A549 (cell line): ENCODE measurements around the gene GLRX2. TPM values are rescaled to one million over a fixed set of nuclear protein-coding genes. Genes with fewer than 3 reads are reported as not detected.
A peak's percentile ranks its signal among the peaks of the same experiment; 100 is the strongest.
"Not testable (repeated sequence)": the region's sequence is repeated elsewhere in the genome, so short reads cannot be mapped to it uniquely, and the experiment has no call there.

Source experiments
- ATAC-seq, 2 experiments: fragments of 200-7000 bp in 1 of 2; fragments of >200 bp in 1 of 2; cut with Nextera tagmentation in 1 of 2; cut with Tn5 transposase in 1 of 2; 3 replicates each; pipeline versions ENCODE4 v1.8.0 to v1.9.1; 2018 to 2020; ENCODE audit warnings: mild to moderate bottlenecking in 1 of 2, moderate library complexity in 1 of 2
- CTCF ChIA-PET: fragments of 300-600 bp; sonication (Branson Sonifier 250); formaldehyde crosslinking; extraction: SDS; loops from one replicate; lab custom pipeline; 2021; ENCODE audit warnings: antibody characterized with exemption, inconsistent platforms; lab: Yijun Ruan, JAX
- POLR2A ChIA-PET: fragments of 350-600 bp; formaldehyde crosslinking; extraction: SDS; loops from one replicate; lab custom pipeline; 2021; ENCODE audit warnings: antibody characterized with exemption, inconsistent platforms; lab: Yijun Ruan, JAX
- DNase-seq, 2 experiments: peaks; one replicate each; pipeline versions ENCODE4 v3.0.0 to v3.0.0-alpha.2; 2011 to 2016; ENCODE audit warnings: low read depth in 1 of 2, low spot score in 1 of 2
- FAIRE-seq: peaks from 2 replicates; lab custom pipeline; 2011; peaks lifted over from hg19 to GRCh38; lab: Jason Lieb, UNC
- H3K27ac ChIP-seq, 2 experiments: fragments of >200 bp; sonication (Bioruptor Twin); formaldehyde crosslinking; 3 replicates each; pipeline ENCODE4 v1.5.1; 2016 to 2017
- H3K4me1 ChIP-seq: fragments of >200 bp; sonication (Bioruptor Twin); formaldehyde crosslinking; 3 replicates; pipeline ENCODE4 v1.6.1; 2016
- H3K4me2 ChIP-seq: fragments of >200 bp; sonication (Bioruptor Twin); formaldehyde crosslinking; 3 replicates; pipeline ENCODE4 v1.6.1; 2016
- H3K4me3 ChIP-seq: fragments of >200 bp; sonication (Bioruptor Twin); formaldehyde crosslinking; 3 replicates; pipeline ENCODE4 v1.5.1; 2016
- H3K9me3 ChIP-seq: fragments of >200 bp; sonication (Bioruptor Twin); formaldehyde crosslinking; 3 replicates; pipeline ENCODE4 v1.6.1; 2016
- E2F6 ChIP-seq: IDR thresholded peaks from 2 replicates; pipeline ENCODE4 v1.6.1; 2012; ENCODE audit warnings: low read depth, borderline replicate concordance
- FOXS1 ChIP-seq: fragments of 250-450 bp; sonication (Bioruptor Pico); IDR thresholded peaks from 2 replicates; pipeline ENCODE4 v1.5.0; 2020; ENCODE audit warnings: mild to moderate bottlenecking, moderate library complexity
- HES2 ChIP-seq: fragments of >200 bp; sonication (Bioruptor Twin); formaldehyde crosslinking; IDR thresholded peaks from 2 replicates; pipeline ENCODE4 v1.6.1; 2016
- HOXA7 ChIP-seq: fragments of 250-450 bp; sonication (Bioruptor Pico); IDR thresholded peaks from 2 replicates; pipeline ENCODE4 v1.5.0; 2020; ENCODE audit warnings: mild to moderate bottlenecking, moderate library complexity
- JUN ChIP-seq, 2 experiments: fragments of >200 bp; sonication (Bioruptor Twin); formaldehyde crosslinking; IDR thresholded peaks; 2 replicates in 1 of 2; 3 replicates in 1 of 2; pipeline ENCODE4 v1.6.1; 2016 to 2017
- KDM1A ChIP-seq: fragments of 200-600 bp; sonication (generic); IDR thresholded peaks from 2 replicates; pipeline ENCODE4 v1.6.1; 2016; ENCODE audit warnings: low read depth, mild to moderate bottlenecking
- MAFK ChIP-seq: fragments of 450-650 bp; IDR thresholded peaks from 2 replicates; pipeline ENCODE4 v1.6.1; 2014; ENCODE audit not compliant: partially characterized antibody
- MAX ChIP-seq: IDR thresholded peaks from 2 replicates; pipeline ENCODE4 v1.6.1; 2012
- PHF8 ChIP-seq: fragments of 200-600 bp; sonication (generic); IDR thresholded peaks from 2 replicates; pipeline ENCODE4 v1.6.1; 2016; ENCODE audit warnings: low read depth, mild to moderate bottlenecking, antibody characterized with exemption, moderate library complexity, borderline replicate concordance
- RCOR1 ChIP-seq: fragments of 150-350 bp; IDR thresholded peaks from 2 replicates; pipeline ENCODE4 v1.6.1; 2014; ENCODE audit warnings: antibody characterized with exemption, low read length, low read depth
- SMC3 ChIP-seq: fragments of >200 bp; sonication (Bioruptor Twin); formaldehyde crosslinking; IDR thresholded peaks from 3 replicates; pipeline ENCODE4 v1.6.1; 2018; ENCODE audit warnings: inconsistent platforms
- TP53 ChIP-seq: fragments of 250-450 bp; sonication (Bioruptor Pico); IDR thresholded peaks from 2 replicates; pipeline ENCODE4 v1.5.0; 2021; ENCODE audit warnings: mild to moderate bottlenecking, moderate library complexity
- ZNF302 ChIP-seq: fragments of 250-450 bp; sonication (Bioruptor Pico); IDR thresholded peaks from 2 replicates; pipeline ENCODE4 v1.9.0; 2021; ENCODE audit warnings: inconsistent platforms, mild to moderate bottlenecking, moderate library complexity
- WGBS: methylation state at CpG from one replicate; pipeline ENCODE4 v1.1.6; 2017; ENCODE audit errors: missing lambda C conversion rate; 5-methylcytosine and 5-hydroxymethylcytosine counted together
- polyA plus RNA-seq, 4 experiments: library from polyadenylated mRNA; depleted of rRNA in 3 of 4; stranded (reverse); fragments of >200 nt; fragmentation: RNase III in 1 of 4; extraction: RNeasy Plus Mini Kit Qiagen cat#74134 plus additional on column Dnase treatment in 1 of 4; gene quantifications; 2 replicates in 3 of 4; 3 replicates in 1 of 4; pipeline ENCODE4 v1.2.3, GENCODE V29; 2011 to 2017
- small RNA-seq, 6 experiments: library from RNA; depleted of rRNA; stranded (forward); fragments of <200 nt; gene quantifications; one replicate each; pipeline ENCODE3, GENCODE V24; 2012
- TF ChIP-seq, protein P1 (sequence below): IDR thresholded peaks from 2 replicates; pipeline ENCODE4 v1.6.1; 2012

Gene GLRX2
- polyA plus RNA-seq, 2 of the 4 experiments (the other 2 are of a cell fraction): 52.4 to 64.8 TPM

DNA sequence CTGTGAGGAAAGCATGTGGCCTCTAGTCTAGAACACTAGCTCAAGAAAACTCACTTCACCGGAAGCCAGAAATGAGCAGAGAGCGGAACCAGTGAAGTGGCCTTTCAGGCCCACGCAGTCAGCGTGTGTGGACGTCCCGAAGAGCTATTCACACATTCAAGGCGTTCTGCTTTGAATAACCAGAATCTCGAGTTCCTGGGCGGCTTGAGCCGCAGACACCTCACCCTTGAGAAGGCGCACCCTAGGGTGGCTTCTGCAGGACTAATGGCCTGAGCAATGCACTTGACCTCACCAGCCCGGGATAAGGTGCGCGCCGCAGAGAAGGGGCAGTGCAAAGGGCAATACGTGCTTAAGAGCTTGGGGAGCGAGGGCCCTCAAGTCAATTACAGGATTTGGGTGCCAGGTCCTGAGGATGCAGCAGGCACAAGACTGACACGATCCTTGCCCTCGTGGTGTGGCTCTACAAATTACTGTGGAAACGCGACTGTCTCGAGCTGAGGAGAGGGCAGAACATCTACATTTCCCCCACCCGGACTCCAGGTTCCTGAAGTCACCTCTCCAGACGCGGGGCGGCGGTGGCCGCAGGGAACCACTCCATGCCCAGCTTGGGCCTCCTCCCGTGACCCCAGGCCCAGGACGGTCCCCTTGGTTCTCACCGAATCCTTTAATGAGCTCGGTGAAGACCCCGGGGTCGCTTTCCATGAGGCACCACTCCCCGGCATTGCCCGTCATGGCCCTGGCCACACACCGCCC is 46.5 kb downstream of the GLRX2 start:
- H3K4me3 ChIP-seq: peak overlapping the region; percentile 82
- 0 out of 3 replicates have a peak, but pooled peaks cover 4% of the 10 kb centered on the region for H3K9me3 ChIP-seq
- 2% methylated on average over 33 of the region's 37 CpGs for WGBS
- ChIA-PET POLR2A (interaction anchor here (0.6 to 1.4 kb wide), 12 partner anchors 12 to 573 kb away, joined by 3 to 17 read pairs (median 4); partner anchors contain the start of genes GLRX2 and RGS2), CTCF (interaction anchor here (0.8 to 1.6 kb wide), 8 partner anchors 10 to 253 kb away, joined by 3 to 7 read pairs (median 4); partner anchors contain the start of gene GLRX2)
- ATAC-seq: peak; percentile 41 to 43
- DNase-seq: peak; percentile 22 to 42
- no peak for FAIRE-seq
- peak overlapping the region; percentile 94 to 96 for H3K27ac ChIP-seq
- peaks cover 22% of the 10 kb centered on the region for H3K4me1 ChIP-seq
- TF ChIP-seq MAX (peak; percentile 27), TP53 (CRISPR knock-in tag) (no peak), E2F6 (no peak), PHF8 (peak; percentile 64; the same call in 1 of the 2 replicates)
- peak overlapping the region; percentile 89 for H3K4me2 ChIP-seq

DNA sequence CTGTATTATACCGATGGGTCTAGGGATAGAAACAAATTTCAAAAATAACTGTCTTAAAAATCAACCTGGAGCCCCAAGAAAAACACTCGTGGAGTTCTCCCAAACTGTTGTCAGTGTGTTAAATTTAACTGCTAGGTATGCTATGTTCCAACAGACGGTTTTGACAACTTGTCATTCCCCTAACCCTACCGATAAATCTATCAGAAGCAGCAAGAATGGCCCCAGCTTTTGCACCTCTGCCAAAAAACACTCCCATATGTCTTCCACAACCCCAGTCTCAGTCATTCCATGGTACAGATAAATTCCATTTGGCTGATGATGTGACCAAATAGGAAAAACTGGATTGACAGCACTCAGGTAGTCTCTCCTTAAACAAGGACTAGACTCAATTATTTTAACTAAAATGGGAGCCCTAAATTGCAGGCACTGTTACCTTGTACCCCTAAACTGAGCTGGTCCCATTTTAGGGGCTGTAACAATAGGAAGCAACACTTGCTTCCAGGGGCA is 51.0 kb downstream of the GLRX2 start:
- ATAC-seq (no peak), DNase-seq (no peak), FAIRE-seq (no peak)
- Histone ChIP-seq H3K9me3 (no peaks in the 10 kb centered on the region), H3K4me2 (no peak overlapping the region), H3K4me3 (no peak overlapping the region), H3K27ac (no peak overlapping the region)
- TF ChIP-seq, protein P1, sequence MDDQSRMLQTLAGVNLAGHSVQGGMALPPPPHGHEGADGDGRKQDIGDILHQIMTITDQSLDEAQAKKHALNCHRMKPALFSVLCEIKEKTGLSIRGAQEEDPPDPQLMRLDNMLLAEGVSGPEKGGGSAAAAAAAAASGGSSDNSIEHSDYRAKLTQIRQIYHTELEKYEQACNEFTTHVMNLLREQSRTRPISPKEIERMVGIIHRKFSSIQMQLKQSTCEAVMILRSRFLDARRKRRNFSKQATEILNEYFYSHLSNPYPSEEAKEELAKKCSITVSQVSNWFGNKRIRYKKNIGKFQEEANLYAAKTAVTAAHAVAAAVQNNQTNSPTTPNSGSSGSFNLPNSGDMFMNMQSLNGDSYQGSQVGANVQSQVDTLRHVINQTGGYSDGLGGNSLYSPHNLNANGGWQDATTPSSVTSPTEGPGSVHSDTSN: no peak
- no peak for TF ChIP-seq RCOR1
- no peak for TF ChIP-seq MAFK
- no peak for TF ChIP-seq SMC3
- TF ChIP-seq JUN (IDR thresholded peaks at IDR 0.05): no peak
- TF ChIP-seq FOXS1: no peak
- no peak for TF ChIP-seq HES2
- TF ChIP-seq HOXA7 (CRISPR knock-in tag): no peak
- no peak for TF ChIP-seq KDM1A
- no peak for TF ChIP-seq ZNF302
- TF ChIP-seq, all 56 proteins: peak for 0
- CTCF ChIA-PET: interaction anchor here (0.6 kb wide), 1 partner anchor 602 kb away, joined by 4 read pairs; no protein-coding TSS in a partner anchor
- H3K4me1 ChIP-seq: peaks cover 14% of the 10 kb centered on the region
- 83% methylated on average over 4 of the region's 4 CpGs for WGBS
- POLR2A ChIA-PET: no interaction called here

DNA sequence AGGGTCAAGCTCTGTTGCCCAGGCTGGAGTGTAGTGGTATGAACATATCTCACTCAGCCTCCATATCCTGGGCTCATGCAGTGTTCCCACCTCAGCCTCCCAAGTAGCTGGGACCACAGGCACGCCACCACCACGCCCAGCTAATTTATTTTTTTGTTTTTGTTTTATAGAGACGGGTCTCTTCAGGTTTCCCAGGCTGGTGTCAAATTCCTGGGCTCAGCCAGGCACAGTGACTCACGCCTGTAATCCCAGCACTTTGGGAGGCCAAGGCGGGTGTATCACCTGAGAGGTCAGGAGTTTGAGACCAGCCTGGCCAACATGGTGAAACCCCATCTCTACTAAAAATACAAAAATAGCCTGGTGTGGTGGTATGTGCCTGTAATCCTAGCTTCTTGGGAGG is 56.3 kb downstream of the GLRX2 start:
- FAIRE-seq, H3K4me3 ChIP-seq, POLR2A ChIA-PET, ATAC-seq, H3K27ac ChIP-seq, H3K4me2 ChIP-seq, DNase-seq, H3K4me1 ChIP-seq, H3K9me3 ChIP-seq: not testable (repeated sequence)
- WGBS: 87% methylated on average over 5 of the region's 5 CpGs
- CTCF ChIA-PET: interaction anchor here (1.7 kb wide), 1 partner anchor 10 kb away, joined by 4 read pairs; the partner anchor contains the start of genes RO60 and UCHL5

Small RNAs within 50 kb of the gene (small RNA-seq; reads per million reads assigned to genes)
- 0 to 8.7 (median 0.82) reads per million in 6 experiments for gene MIR1278
- gene SCARNA18B: 0 to 3.1 (median 1.5) reads per million in 6 experiments

Other genes with a start within 250 kb of the GLRX2 start
- gene UCHL5, start 46.1 kb downstream of the GLRX2 start, polyA plus RNA-seq (2011; rRNA removed): 37.6 and 68.3 TPM in 2 replicates
- gene UCHL5, start 46.1 kb downstream of the GLRX2 start, polyA plus RNA-seq (2017; fragmentation: RNase III; extraction: RNeasy Plus Mini Kit Qiagen cat#74134 plus additional on column Dnase treatment): 53.0 to 68.2 TPM (median 53.0 TPM) in 3 replicates
- gene RO60, start 45.8 kb downstream of the GLRX2 start, polyA plus RNA-seq (2011; rRNA removed): 37.4 and 47.1 TPM in 2 replicates
- gene RO60, start 45.8 kb downstream of the GLRX2 start, polyA plus RNA-seq (2017; fragmentation: RNase III; extraction: RNeasy Plus Mini Kit Qiagen cat#74134 plus additional on column Dnase treatment): 29.6 to 32.0 TPM (median 30.0 TPM) in 3 replicates
- 53.6 and 77.9 TPM in 2 replicates for gene CDC73, start 16.6 kb upstream of the GLRX2 start, polyA plus RNA-seq (2011; rRNA removed)
- gene CDC73, start 16.6 kb upstream of the GLRX2 start, polyA plus RNA-seq (2017; fragmentation: RNase III; extraction: RNeasy Plus Mini Kit Qiagen cat#74134 plus additional on column Dnase treatment): 37.0 to 43.1 TPM (median 42.2 TPM) in 3 replicates
- not detected in 2 replicates for gene B3GALT2, start 81.2 kb upstream of the GLRX2 start, polyA plus RNA-seq (2011; rRNA removed)
- gene B3GALT2, start 81.2 kb upstream of the GLRX2 start, polyA plus RNA-seq (2017; fragmentation: RNase III; extraction: RNeasy Plus Mini Kit Qiagen cat#74134 plus additional on column Dnase treatment): not detected in 3 replicates